ENCODE results near the gene OAS3. TPM values are rescaled to one million over a fixed set of nuclear protein-coding genes. Genes with fewer than 3 reads are reported as not detected.

OAS3 gene
- total RNA-seq, 1 experiment from 2014 or later: 29.5 TPM

- ChIA-PET POLR2A (no interaction called here), RAD21 (ENCODE audit: low non-redundant PET in 1 of 2, low total read pairs in 2 of 2, uncharacterized antibody in 2 of 2, unreplicated experiment in 2 of 2) (no interaction called here), CTCF (interaction anchor here (1.0 kb wide), 1 partner anchor 9 kb away, joined by 3 read pairs; no protein-coding TSS in a partner anchor)
- intact Hi-C loops (cut with micrococcal nuclease): no loop called here
- Histone ChIP-seq H3K9ac (ENCODE audit: low read length) (no peak overlapping the region), H3K9me3 (ENCODE audit: control insufficient read depth in 1 of 2, insufficient read depth in 1 of 2, low read depth in 1 of 2, low read length in 2 of 2) (no peaks in the 10 kb centered on the region), H3K4me2 (ENCODE audit: low read length) (no peak overlapping the region), H3K27me3 (ENCODE audit: insufficient read depth, low read length) (no peaks in the 10 kb centered on the region), H3K27ac (ENCODE audit: low read depth, low read length) (no peak overlapping the region), H3K4me1 (ENCODE audit: control insufficient read depth in 1 of 2, insufficient read depth in 2 of 2, low read length in 2 of 2) (peaks cover 0 to 16% of the 10 kb centered on the region in 2 experiments; a peak in 1 of 4 replicates), H2AFZ (ENCODE audit: low read depth, low read length, poor library complexity, severe bottlenecking) (no peak overlapping the region), H3K36me3 (ENCODE audit: control insufficient read depth in 1 of 2, insufficient read depth in 2 of 2, low read length in 2 of 2) (no peaks in the 10 kb centered on the region), H3K9me2 (ENCODE audit: insufficient read depth) (no peaks in the 10 kb centered on the region), H3K79me2 (ENCODE audit: insufficient read depth, low read length) (no peaks in the 10 kb centered on the region), H3K4me3 (replicated peaks in 1 of 2; ENCODE audit: low read depth in 1 of 2, low read length in 2 of 2) (no peak overlapping the region), H4K20me1 (ENCODE audit: insufficient read depth) (no peaks in the 10 kb centered on the region)
- no peak for DNase-seq (ENCODE audit: low read depth, low spot score)
- no peak for ATAC-seq
- no TSS peak for BruUV-seq (replicated peaks)
- TF ChIP-seq, protein P1, sequence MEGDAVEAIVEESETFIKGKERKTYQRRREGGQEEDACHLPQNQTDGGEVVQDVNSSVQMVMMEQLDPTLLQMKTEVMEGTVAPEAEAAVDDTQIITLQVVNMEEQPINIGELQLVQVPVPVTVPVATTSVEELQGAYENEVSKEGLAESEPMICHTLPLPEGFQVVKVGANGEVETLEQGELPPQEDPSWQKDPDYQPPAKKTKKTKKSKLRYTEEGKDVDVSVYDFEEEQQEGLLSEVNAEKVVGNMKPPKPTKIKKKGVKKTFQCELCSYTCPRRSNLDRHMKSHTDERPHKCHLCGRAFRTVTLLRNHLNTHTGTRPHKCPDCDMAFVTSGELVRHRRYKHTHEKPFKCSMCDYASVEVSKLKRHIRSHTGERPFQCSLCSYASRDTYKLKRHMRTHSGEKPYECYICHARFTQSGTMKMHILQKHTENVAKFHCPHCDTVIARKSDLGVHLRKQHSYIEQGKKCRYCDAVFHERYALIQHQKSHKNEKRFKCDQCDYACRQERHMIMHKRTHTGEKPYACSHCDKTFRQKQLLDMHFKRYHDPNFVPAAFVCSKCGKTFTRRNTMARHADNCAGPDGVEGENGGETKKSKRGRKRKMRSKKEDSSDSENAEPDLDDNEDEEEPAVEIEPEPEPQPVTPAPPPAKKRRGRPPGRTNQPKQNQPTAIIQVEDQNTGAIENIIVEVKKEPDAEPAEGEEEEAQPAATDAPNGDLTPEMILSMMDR (IDR thresholded peaks at IDR 0.05 in 2 of 3, conservative IDR thresholded peaks at IDR 0.05 in 1 of 3; ENCODE audit: borderline replicate concordance in 1 of 3, insufficient read depth in 1 of 3, low read depth in 2 of 3, low read length in 2 of 3): no peak
- TF ChIP-seq ZFX (IDR thresholded peaks at IDR 0.05) (no peak), ELF1 (IDR thresholded peaks at IDR 0.05; ENCODE audit: borderline replicate concordance, low read depth) (no peak), SP1 (IDR thresholded peaks at IDR 0.05; ENCODE audit: low read depth) (no peak), SRF (IDR thresholded peaks at IDR 0.05; ENCODE audit: low read depth) (no peak), TCF7L2 (IDR thresholded peaks at IDR 0.05; ENCODE audit: borderline replicate concordance, extremely low read depth, insufficient read depth, insufficient read length) (no peak), CEBPB (IDR thresholded peaks at IDR 0.05; ENCODE audit: low read depth) (no peak)
- TF ChIP-seq, protein P2, sequence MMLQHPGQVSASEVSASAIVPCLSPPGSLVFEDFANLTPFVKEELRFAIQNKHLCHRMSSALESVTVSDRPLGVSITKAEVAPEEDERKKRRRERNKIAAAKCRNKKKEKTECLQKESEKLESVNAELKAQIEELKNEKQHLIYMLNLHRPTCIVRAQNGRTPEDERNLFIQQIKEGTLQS (IDR thresholded peaks at IDR 0.05): no peak
Observed at GRCh38 chr12:112933129-112933505, 5.2 kb upstream of the OAS3 start.

DNA sequence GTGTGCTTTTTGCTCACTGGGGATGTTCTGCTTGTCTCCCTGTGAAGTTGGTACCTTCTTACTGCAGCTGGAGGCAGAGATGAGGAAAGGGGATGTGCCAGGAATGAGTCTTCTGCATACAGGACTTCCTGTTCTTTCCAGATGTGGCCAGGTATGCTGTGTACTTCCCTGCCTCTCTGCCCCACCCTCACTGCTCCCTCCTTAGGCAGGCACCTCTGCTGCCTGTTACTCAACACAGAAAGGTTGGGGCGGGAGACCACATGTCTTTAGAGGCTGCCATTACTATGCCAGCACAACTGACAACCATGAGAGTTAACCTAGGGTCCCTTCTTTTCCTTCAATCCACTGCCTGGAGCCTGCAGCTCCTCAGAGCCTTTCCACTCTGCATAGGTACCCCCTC, 2.0 kb upstream of the OAS3 start:
- Histone ChIP-seq H3K4me3 (replicated peaks in 1 of 2; ENCODE audit: low read depth in 1 of 2, low read length in 2 of 2) (no peak overlapping the region), H3K27ac (ENCODE audit: low read depth, low read length) (no peak overlapping the region), H3K9me2 (ENCODE audit: insufficient read depth) (no peaks in the 10 kb centered on the region), H3K79me2 (ENCODE audit: insufficient read depth, low read length) (no peaks in the 10 kb centered on the region; the same call in 1 of the 2 replicates), H4K20me1 (ENCODE audit: insufficient read depth) (no peaks in the 10 kb centered on the region), H3K4me2 (ENCODE audit: low read length) (no peak overlapping the region), H3K27me3 (ENCODE audit: insufficient read depth, low read length) (no peaks in the 10 kb centered on the region), H3K9me3 (ENCODE audit: control insufficient read depth in 1 of 2, insufficient read depth in 1 of 2, low read depth in 1 of 2, low read length in 2 of 2) (no peaks in the 10 kb centered on the region), H3K36me3 (ENCODE audit: control insufficient read depth in 1 of 2, insufficient read depth in 2 of 2, low read length in 2 of 2) (no peaks in the 10 kb centered on the region), H2AFZ (ENCODE audit: low read depth, low read length, poor library complexity, severe bottlenecking) (no peak overlapping the region), H3K4me1 (ENCODE audit: control insufficient read depth in 1 of 2, insufficient read depth in 2 of 2, low read length in 2 of 2) (peaks cover 5 to 22% of the 10 kb centered on the region in 2 experiments; a peak in 2 of 4 replicates), H3K9ac (ENCODE audit: low read length) (no peak overlapping the region)
- POLR2A ChIA-PET: no interaction called here
- DNase-seq (ENCODE audit: low read depth, low spot score) (no peak), ATAC-seq (no peak)
- RAD21 ChIA-PET (ENCODE audit: low non-redundant PET in 1 of 2, low total read pairs in 2 of 2, uncharacterized antibody in 2 of 2, unreplicated experiment in 2 of 2): no interaction called here
- CTCF ChIA-PET: no interaction called here
- intact Hi-C loops (cut with micrococcal nuclease): no loop called here
- BruUV-seq (replicated peaks): no TSS peak
- no peak for TF ChIP-seq SIN3A (IDR thresholded peaks at IDR 0.05; ENCODE audit: low read depth)
- no peak for TF ChIP-seq CBX3 (IDR thresholded peaks at IDR 0.05; ENCODE audit: low read depth)
- no peak for TF ChIP-seq TCF7L2 (IDR thresholded peaks at IDR 0.05; ENCODE audit: borderline replicate concordance, extremely low read depth, insufficient read depth, insufficient read length)
- TF ChIP-seq RAD21 (IDR thresholded peaks at IDR 0.05; ENCODE audit: low read depth): no peak
- no peak for TF ChIP-seq EGR1 (IDR thresholded peaks at IDR 0.05; ENCODE audit: low read depth)
- TF ChIP-seq POLR2A (IDR thresholded peaks at IDR 0.05; ENCODE audit: borderline replicate concordance, extremely low read depth, insufficient read depth, insufficient read length): no peak
- no peak for TF ChIP-seq EZH2phosphoT487 (IDR thresholded peaks at IDR 0.05; ENCODE audit: borderline replicate concordance)
- TF ChIP-seq POLR2AphosphoS5 (IDR thresholded peaks at IDR 0.05; ENCODE audit: low read depth, low read length): no peak
- TF ChIP-seq, protein P3, sequence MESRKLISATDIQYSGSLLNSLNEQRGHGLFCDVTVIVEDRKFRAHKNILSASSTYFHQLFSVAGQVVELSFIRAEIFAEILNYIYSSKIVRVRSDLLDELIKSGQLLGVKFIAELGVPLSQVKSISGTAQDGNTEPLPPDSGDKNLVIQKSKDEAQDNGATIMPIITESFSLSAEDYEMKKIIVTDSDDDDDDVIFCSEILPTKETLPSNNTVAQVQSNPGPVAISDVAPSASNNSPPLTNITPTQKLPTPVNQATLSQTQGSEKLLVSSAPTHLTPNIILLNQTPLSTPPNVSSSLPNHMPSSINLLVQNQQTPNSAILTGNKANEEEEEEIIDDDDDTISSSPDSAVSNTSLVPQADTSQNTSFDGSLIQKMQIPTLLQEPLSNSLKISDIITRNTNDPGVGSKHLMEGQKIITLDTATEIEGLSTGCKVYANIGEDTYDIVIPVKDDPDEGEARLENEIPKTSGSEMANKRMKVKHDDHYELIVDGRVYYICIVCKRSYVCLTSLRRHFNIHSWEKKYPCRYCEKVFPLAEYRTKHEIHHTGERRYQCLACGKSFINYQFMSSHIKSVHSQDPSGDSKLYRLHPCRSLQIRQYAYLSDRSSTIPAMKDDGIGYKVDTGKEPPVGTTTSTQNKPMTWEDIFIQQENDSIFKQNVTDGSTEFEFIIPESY (IDR thresholded peaks at IDR 0.05; ENCODE audit: extremely low read depth, insufficient replicate concordance, low read length): no peak
